Measurements from ENCODE around the gene INTS7. TPM values are rescaled to one million over a fixed set of nuclear protein-coding genes. Genes with fewer than 3 reads are reported as not detected.

Gene INTS7
- total and polyA plus RNA-seq, 2 of the 4 experiments (the other 2 are of a cell fraction) = 8.3 to 24.9 TPM

- TF ChIP-seq SMC3 (IDR thresholded peaks at IDR 0.05; ENCODE audit: low read depth, low read length) = no peak
- TF ChIP-seq MAFK (IDR thresholded peaks at IDR 0.05; ENCODE audit: low read depth, low read length) = 0 out of 2 replicates have a peak, but pooled peaks have one; percentile 7
- no peak for TF ChIP-seq RFX5 (IDR thresholded peaks at IDR 0.05; ENCODE audit: low read depth, low read length)
- 0 out of 2 replicates have a peak, but pooled peaks have one; percentile 2 for TF ChIP-seq USF2 (IDR thresholded peaks at IDR 0.05; ENCODE audit: low read depth, low read length)
- peak; percentile 68 for TF ChIP-seq MAZ (IDR thresholded peaks at IDR 0.05; ENCODE audit: borderline replicate concordance, low read depth, low read length)
- peak; percentile 89 for TF ChIP-seq MXI1 (IDR thresholded peaks at IDR 0.05; ENCODE audit: borderline replicate concordance, low read depth, low read length)
- TF ChIP-seq BHLHE40 (IDR thresholded peaks at IDR 0.05; ENCODE audit: low read depth, low read length) = 0 out of 2 replicates have a peak, but pooled peaks have one; percentile 21
- TF ChIP-seq FOS (IDR thresholded peaks at IDR 0.05; ENCODE audit: low read depth, low read length) = no peak
Observed at GRCh38 chr1:212035123-212035834, at the start of gene INTS7, which contains the start of gene DTL (continued).

Measured in IMR-90 (cell line).